ENCODE measurements around the gene CRACDL.

CRACDL gene

GRCh38 chr2:98897746-98898145, 38.3 kb downstream of the CRACDL start:
- WGBS (ENCODE audit: insufficient coverage, insufficient read length): no CpG with 5 or more reads among the region's 4 CpGs
- Histone ChIP-seq H3K36me3 (ENCODE audit: control insufficient read depth, insufficient read depth, low read length) (no peaks in the 10 kb centered on the region), H3K9me3 (ENCODE audit: control insufficient read depth, insufficient read depth, low read length) (no peaks in the 10 kb centered on the region), H3K27me3 (ENCODE audit: control insufficient read depth, insufficient read depth, low read length) (no peaks in the 10 kb centered on the region), H3K27ac (ENCODE audit: low read length) (no peak overlapping the region), H3K4me1 (ENCODE audit: control insufficient read depth, insufficient read depth, low read length) (no peaks in the 10 kb centered on the region), H3K4me3 (ENCODE audit: low read length) (no peak overlapping the region)
- no peak for DNase-seq (ENCODE audit: low read depth, low spot score)

GRCh38 chr2:98896944-98897343, 39.1 kb downstream of the CRACDL start:
- no peaks in the 10 kb centered on the region for H3K4me1 ChIP-seq (ENCODE audit: control insufficient read depth, insufficient read depth, low read length)
- no peaks in the 10 kb centered on the region for H3K9me3 ChIP-seq (ENCODE audit: control insufficient read depth, insufficient read depth, low read length)
- H3K27me3 ChIP-seq (ENCODE audit: control insufficient read depth, insufficient read depth, low read length): no peaks in the 10 kb centered on the region
- H3K27ac ChIP-seq (ENCODE audit: low read length): no peak overlapping the region
- no peak overlapping the region for H3K4me3 ChIP-seq (ENCODE audit: low read length)
- no CpG with 5 or more reads among the region's 9 CpGs for WGBS (ENCODE audit: insufficient coverage, insufficient read length)
- DNase-seq (ENCODE audit: low read depth, low spot score): no peak
- no peaks in the 10 kb centered on the region for H3K36me3 ChIP-seq (ENCODE audit: control insufficient read depth, insufficient read depth, low read length)

GRCh38 chr2:98896416-98896815, 39.6 kb downstream of the CRACDL start:
- no peak for DNase-seq (ENCODE audit: low read depth, low spot score)
- Histone ChIP-seq H3K27me3 (ENCODE audit: control insufficient read depth, insufficient read depth, low read length) (no peaks in the 10 kb centered on the region), H3K36me3 (ENCODE audit: control insufficient read depth, insufficient read depth, low read length) (no peaks in the 10 kb centered on the region), H3K9me3 (ENCODE audit: control insufficient read depth, insufficient read depth, low read length) (no peaks in the 10 kb centered on the region), H3K4me3 (ENCODE audit: low read length) (no peak overlapping the region), H3K4me1 (ENCODE audit: control insufficient read depth, insufficient read depth, low read length) (no peaks in the 10 kb centered on the region), H3K27ac (ENCODE audit: low read length) (no peak overlapping the region)
- no CpG with 5 or more reads among the region's 2 CpGs for WGBS (ENCODE audit: insufficient coverage, insufficient read length)

- H3K9me3 ChIP-seq (ENCODE audit: control insufficient read depth, insufficient read depth, low read length): no peaks in the 10 kb centered on the region
- no CpG with 5 or more reads among the region's 9 CpGs for WGBS (ENCODE audit: insufficient coverage, insufficient read length)
- DNase-seq (ENCODE audit: low read depth, low spot score): no peak
- H3K4me3 ChIP-seq (ENCODE audit: low read length): no peak overlapping the region
- no peaks in the 10 kb centered on the region for H3K4me1 ChIP-seq (ENCODE audit: control insufficient read depth, insufficient read depth, low read length)
- H3K27me3 ChIP-seq (ENCODE audit: control insufficient read depth, insufficient read depth, low read length): no peaks in the 10 kb centered on the region
- no peak overlapping the region for H3K27ac ChIP-seq (ENCODE audit: low read length)
- H3K36me3 ChIP-seq (ENCODE audit: control insufficient read depth, insufficient read depth, low read length): no peaks in the 10 kb centered on the region
Observed at GRCh38 chr2:98895901-98896300, 40.1 kb downstream of the CRACDL start.

- no peaks in the 10 kb centered on the region for H3K27me3 ChIP-seq (ENCODE audit: control insufficient read depth, insufficient read depth, low read length)
- H3K27ac ChIP-seq (ENCODE audit: low read length): no peak overlapping the region
- no peaks in the 10 kb centered on the region for H3K9me3 ChIP-seq (ENCODE audit: control insufficient read depth, insufficient read depth, low read length)
- H3K4me1 ChIP-seq (ENCODE audit: control insufficient read depth, insufficient read depth, low read length): no peaks in the 10 kb centered on the region
- DNase-seq (ENCODE audit: low read depth, low spot score): no peak
- no CpG with 5 or more reads among the region's 7 CpGs for WGBS (ENCODE audit: insufficient coverage, insufficient read length)
- no peak overlapping the region for H3K4me3 ChIP-seq (ENCODE audit: low read length)
- no peaks in the 10 kb centered on the region for H3K36me3 ChIP-seq (ENCODE audit: control insufficient read depth, insufficient read depth, low read length)
Observed at GRCh38 chr2:98895221-98895620, 40.8 kb downstream of the CRACDL start.

GRCh38 chr2:98894331-98895000, 41.6 kb downstream of the CRACDL start:
- no CpG with 5 or more reads among the region's 11 CpGs for WGBS (ENCODE audit: insufficient coverage, insufficient read length)
- no peaks in the 10 kb centered on the region for H3K4me1 ChIP-seq (ENCODE audit: control insufficient read depth, insufficient read depth, low read length)
- H3K27ac ChIP-seq (ENCODE audit: low read length): no peak overlapping the region
- no peak for DNase-seq (ENCODE audit: low read depth, low spot score)
- no peaks in the 10 kb centered on the region for H3K9me3 ChIP-seq (ENCODE audit: control insufficient read depth, insufficient read depth, low read length)
- no peaks in the 10 kb centered on the region for H3K27me3 ChIP-seq (ENCODE audit: control insufficient read depth, insufficient read depth, low read length)
- H3K4me3 ChIP-seq (ENCODE audit: low read length): no peak overlapping the region
- no peaks in the 10 kb centered on the region for H3K36me3 ChIP-seq (ENCODE audit: control insufficient read depth, insufficient read depth, low read length)

GRCh38 chr2:98893911-98894321, 42.1 kb downstream of the CRACDL start:
- Histone ChIP-seq H3K36me3 (ENCODE audit: control insufficient read depth, insufficient read depth, low read length) (no peaks in the 10 kb centered on the region), H3K4me1 (ENCODE audit: control insufficient read depth, insufficient read depth, low read length) (no peaks in the 10 kb centered on the region), H3K27ac (ENCODE audit: low read length) (no peak overlapping the region), H3K9me3 (ENCODE audit: control insufficient read depth, insufficient read depth, low read length) (no peaks in the 10 kb centered on the region), H3K27me3 (ENCODE audit: control insufficient read depth, insufficient read depth, low read length) (no peaks in the 10 kb centered on the region), H3K4me3 (ENCODE audit: low read length) (no peak overlapping the region)
- no CpG with 5 or more reads among the region's 10 CpGs for WGBS (ENCODE audit: insufficient coverage, insufficient read length)
- DNase-seq (ENCODE audit: low read depth, low spot score): no peak

GRCh38 chr2:98892871-98893270, 43.2 kb downstream of the CRACDL start:
- Histone ChIP-seq H3K27me3 (ENCODE audit: control insufficient read depth, insufficient read depth, low read length) (no peaks in the 10 kb centered on the region), H3K4me3 (ENCODE audit: low read length) (no peak overlapping the region), H3K4me1 (ENCODE audit: control insufficient read depth, insufficient read depth, low read length) (no peaks in the 10 kb centered on the region), H3K9me3 (ENCODE audit: control insufficient read depth, insufficient read depth, low read length) (no peaks in the 10 kb centered on the region), H3K27ac (ENCODE audit: low read length) (no peak overlapping the region), H3K36me3 (ENCODE audit: control insufficient read depth, insufficient read depth, low read length) (no peaks in the 10 kb centered on the region)
- no peak for DNase-seq (ENCODE audit: low read depth, low spot score)
- WGBS (ENCODE audit: insufficient coverage, insufficient read length): no CpG with 5 or more reads among the region's 6 CpGs

- WGBS (ENCODE audit: insufficient coverage, insufficient read length): no CpG with 5 or more reads among the region's 1 CpG
- Histone ChIP-seq H3K27ac (ENCODE audit: low read length) (no peak overlapping the region), H3K4me1 (ENCODE audit: control insufficient read depth, insufficient read depth, low read length) (no peaks in the 10 kb centered on the region), H3K27me3 (ENCODE audit: control insufficient read depth, insufficient read depth, low read length) (no peaks in the 10 kb centered on the region), H3K9me3 (ENCODE audit: control insufficient read depth, insufficient read depth, low read length) (no peaks in the 10 kb centered on the region), H3K36me3 (ENCODE audit: control insufficient read depth, insufficient read depth, low read length) (no peaks in the 10 kb centered on the region), H3K4me3 (ENCODE audit: low read length) (no peak overlapping the region)
- no peak for DNase-seq (ENCODE audit: low read depth, low spot score)
Observed at GRCh38 chr2:98891591-98891990, 44.4 kb downstream of the CRACDL start.

- no peak overlapping the region for H3K27ac ChIP-seq (ENCODE audit: low read length)
- H3K9me3 ChIP-seq (ENCODE audit: control insufficient read depth, insufficient read depth, low read length): no peaks in the 10 kb centered on the region; the same call in 1 of the 2 replicates
- no peaks in the 10 kb centered on the region for H3K36me3 ChIP-seq (ENCODE audit: control insufficient read depth, insufficient read depth, low read length)
- H3K4me3 ChIP-seq (ENCODE audit: low read length): no peak overlapping the region
- DNase-seq (ENCODE audit: low read depth, low spot score): no peak
- no CpG with 5 or more reads among the region's 2 CpGs for WGBS (ENCODE audit: insufficient coverage, insufficient read length)
- no peaks in the 10 kb centered on the region for H3K4me1 ChIP-seq (ENCODE audit: control insufficient read depth, insufficient read depth, low read length)
- H3K27me3 ChIP-seq (ENCODE audit: control insufficient read depth, insufficient read depth, low read length): no peaks in the 10 kb centered on the region
Observed at GRCh38 chr2:98886066-98886554, 49.9 kb downstream of the CRACDL start.

- H3K4me3 ChIP-seq (ENCODE audit: low read length): no peak overlapping the region
- WGBS (ENCODE audit: insufficient coverage, insufficient read length): no CpG with 5 or more reads among the region's 2 CpGs
Observed at GRCh38 chr2:98884658-98885057, 51.4 kb downstream of the CRACDL start.

More at GRCh38 chr2:98884658-98885057, 51.4 kb downstream of the CRACDL start:
- no peak for DNase-seq (ENCODE audit: low read depth, low spot score)
- H3K9me3 ChIP-seq (ENCODE audit: control insufficient read depth, insufficient read depth, low read length): no peaks in the 10 kb centered on the region; the same call in 1 of the 2 replicates
- no peak overlapping the region for H3K27ac ChIP-seq (ENCODE audit: low read length)
- H3K4me1 ChIP-seq (ENCODE audit: control insufficient read depth, insufficient read depth, low read length): no peaks in the 10 kb centered on the region
- H3K36me3 ChIP-seq (ENCODE audit: control insufficient read depth, insufficient read depth, low read length): no peaks in the 10 kb centered on the region
- no peaks in the 10 kb centered on the region for H3K27me3 ChIP-seq (ENCODE audit: control insufficient read depth, insufficient read depth, low read length)

Data from iPS DF 6.9 (cell line).